Renal pelvis (tissue), 4 donors: ENCODE measurements around the gene TRUB1. TPM values are rescaled to one million over a fixed set of nuclear protein-coding genes. Genes with fewer than 3 reads are reported as not detected.

ENCODE experiments used
- DNase-seq: peaks from one replicate; pipeline ENCODE4 v3.0.0-alpha.2; 2013
- polyA plus RNA-seq, 3 donors: library from polyadenylated mRNA; unstranded; fragments of 120-200 nt; gene quantifications; one replicate each; pipeline ENCODE4 v1.2.1, GENCODE V29; 2013; ENCODE audit not compliant: insufficient read length in 3 of 3

The TRUB1 gene
- polyA plus RNA-seq, 3 donors, result 31.6 to 34.2 (median 33.8) TPM

DNA sequence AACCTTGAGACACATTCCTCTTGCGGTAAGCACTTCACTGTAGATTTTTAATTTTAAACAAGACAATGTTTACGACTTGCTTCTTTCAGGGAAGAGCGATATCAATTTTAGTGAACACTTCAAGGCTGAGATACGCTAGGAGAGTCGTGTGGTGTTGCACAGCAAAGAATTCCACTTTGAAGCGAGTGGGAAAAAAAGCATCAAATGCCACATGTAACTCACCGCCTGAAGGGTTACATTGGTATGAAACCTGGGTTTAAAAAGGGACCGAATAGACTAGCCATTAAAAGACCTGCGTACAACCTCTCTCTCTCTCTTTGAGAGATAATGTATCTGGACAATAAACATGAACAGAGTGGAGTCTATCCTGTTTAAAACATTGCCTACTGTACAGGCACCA, 86.4 kb downstream of the TRUB1 start:
- no peak for DNase-seq

DNA sequence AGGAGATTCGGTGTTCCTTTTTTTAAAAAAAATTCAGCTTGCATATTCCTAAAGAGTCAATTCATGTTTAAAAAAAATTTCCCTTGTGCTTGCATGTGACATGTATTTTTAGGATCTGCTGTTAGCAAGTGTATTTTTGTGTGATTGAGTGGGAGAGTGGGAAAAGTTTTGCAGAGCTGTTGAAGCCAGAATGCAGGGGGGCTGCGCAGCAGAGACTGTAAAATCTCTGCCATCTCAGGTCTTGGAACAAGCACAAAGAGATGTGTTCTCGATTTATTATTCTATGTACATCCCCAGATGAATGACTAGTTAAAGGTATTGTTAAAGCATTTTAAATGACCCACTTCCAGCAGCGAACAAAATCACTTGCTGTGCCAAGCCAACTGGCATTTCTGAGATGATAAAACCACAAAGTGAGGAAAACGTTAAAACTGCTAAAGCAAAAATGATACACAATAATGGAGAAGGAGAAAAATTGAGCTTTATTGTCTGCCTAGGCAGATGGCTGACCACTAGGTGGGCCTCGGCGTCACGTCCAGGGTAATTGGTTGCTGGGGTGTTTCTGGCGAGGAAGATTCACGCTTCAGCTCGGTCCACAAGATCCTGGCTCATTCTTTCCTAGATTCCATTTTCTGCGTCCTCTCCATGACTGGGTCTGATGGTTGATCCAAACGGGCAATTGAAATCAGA, 88.2 kb downstream of the TRUB1 start:
- no peak for DNase-seq

DNA sequence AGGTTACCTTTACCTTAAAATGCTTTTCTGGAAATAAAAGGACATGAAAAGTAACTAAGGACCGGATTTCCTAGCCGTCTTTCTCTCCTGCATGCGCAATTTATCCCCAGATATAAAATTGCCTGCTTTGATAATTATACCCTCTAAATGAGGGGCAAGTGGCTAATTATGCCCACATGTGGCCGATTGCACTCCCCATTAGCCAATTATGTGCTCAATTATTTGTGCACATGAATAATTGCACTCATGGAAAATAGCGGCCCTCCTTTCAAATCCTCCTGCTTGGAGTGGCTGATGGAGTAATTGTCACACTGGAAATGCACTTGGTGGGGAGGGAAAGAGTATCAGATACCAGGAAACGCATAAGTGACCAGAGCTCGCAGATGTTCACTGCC, 88.7 kb downstream of the TRUB1 start:
- DNase-seq, result no peak

Other genes starting within 250 kb of the TRUB1 start
- gene FHIP2A, start 116.4 kb upstream of the TRUB1 start, polyA plus RNA-seq, result 10 to 100 TPM; 29.7 to 32.5 (median 31.0) TPM
- 10 to 100 TPM; 20.2 to 26.7 (median 26.5) TPM for gene ATRNL1, start 155.2 kb downstream of the TRUB1 start, polyA plus RNA-seq